Sigmoid colon (tissue), 4 donors: ENCODE measurements around the gene APOBEC3F.

Experiments used
- POLR2AphosphoS5 ChIP-seq, 4 donors: sonication (generic); formaldehyde crosslinking; IDR thresholded peaks; one replicate each; pipeline ENCODE4 v1.6.1; 2017; ENCODE audit warnings: antibody characterized with exemption in 4 of 4
- TF ChIP-seq, protein P1 (sequence below), 4 experiments: fragments of 450-650 bp in 3 of 4; fragments of 200-600 bp in 1 of 4; IDR thresholded peaks; one replicate each; pipeline ENCODE4 v1.5.1; 2016 to 2019; ENCODE audit warnings: antibody characterized with exemption in 4 of 4, mild to moderate bottlenecking in 3 of 4, moderate library complexity in 2 of 4

- no peak for TF ChIP-seq POLR2AphosphoS5 (IDR thresholded peaks at IDR 0.05)
- TF ChIP-seq, protein P1, sequence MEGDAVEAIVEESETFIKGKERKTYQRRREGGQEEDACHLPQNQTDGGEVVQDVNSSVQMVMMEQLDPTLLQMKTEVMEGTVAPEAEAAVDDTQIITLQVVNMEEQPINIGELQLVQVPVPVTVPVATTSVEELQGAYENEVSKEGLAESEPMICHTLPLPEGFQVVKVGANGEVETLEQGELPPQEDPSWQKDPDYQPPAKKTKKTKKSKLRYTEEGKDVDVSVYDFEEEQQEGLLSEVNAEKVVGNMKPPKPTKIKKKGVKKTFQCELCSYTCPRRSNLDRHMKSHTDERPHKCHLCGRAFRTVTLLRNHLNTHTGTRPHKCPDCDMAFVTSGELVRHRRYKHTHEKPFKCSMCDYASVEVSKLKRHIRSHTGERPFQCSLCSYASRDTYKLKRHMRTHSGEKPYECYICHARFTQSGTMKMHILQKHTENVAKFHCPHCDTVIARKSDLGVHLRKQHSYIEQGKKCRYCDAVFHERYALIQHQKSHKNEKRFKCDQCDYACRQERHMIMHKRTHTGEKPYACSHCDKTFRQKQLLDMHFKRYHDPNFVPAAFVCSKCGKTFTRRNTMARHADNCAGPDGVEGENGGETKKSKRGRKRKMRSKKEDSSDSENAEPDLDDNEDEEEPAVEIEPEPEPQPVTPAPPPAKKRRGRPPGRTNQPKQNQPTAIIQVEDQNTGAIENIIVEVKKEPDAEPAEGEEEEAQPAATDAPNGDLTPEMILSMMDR (IDR thresholded peaks at IDR 0.05) = no peak
Observed at GRCh38 chr22:39070186-39070585, 29.5 kb downstream of the APOBEC3F start.
